ENCODE data around the gene TMEM25. TPM values are rescaled to one million over a fixed set of nuclear protein-coding genes. Genes with fewer than 3 reads are reported as not detected.
"Not testable (repeated sequence)": the region's sequence is repeated elsewhere in the genome, so short reads cannot be mapped to it uniquely, and the experiment has no call there.

Gene TMEM25
- total RNA-seq, 2 donors from 2014 or later: 15.6 to 16.5 TPM

GRCh38 chr11:118572981-118573550, 42.1 kb downstream of the TMEM25 start:
- TF ChIP-seq CTCF (IDR thresholded peaks at IDR 0.05): no peak
- Histone ChIP-seq H3K9me3 (no peaks in the 10 kb centered on the region), H3K27ac (peak overlapping the region; percentile 95 to 99), H3K27me3 (no peaks in the 10 kb centered on the region), H3K4me1 (peaks cover 0 to 49% of the 10 kb centered on the region in 2 donors), H3K4me3 (peak overlapping the region; percentile 82 to 97), H3K36me3 (no peaks in the 10 kb centered on the region)
- DNase-seq (ENCODE audit: low spot score): no peak

- Histone ChIP-seq H3K27ac (no peak overlapping the region), H3K36me3 (no peaks in the 10 kb centered on the region), H3K9me3 (no peaks in the 10 kb centered on the region), H3K27me3 (no peaks in the 10 kb centered on the region), H3K4me1 (peaks cover 0 to 55% of the 10 kb centered on the region in 2 donors), H3K4me3 (no peak overlapping the region)
- no peak for TF ChIP-seq CTCF (IDR thresholded peaks at IDR 0.05)
- DNase-seq (ENCODE audit: low spot score): no peak
Observed at GRCh38 chr11:118574636-118575035, 43.6 kb downstream of the TMEM25 start.

- DNase-seq (ENCODE audit: low spot score); H3K27me3 ChIP-seq; H3K4me3 ChIP-seq; H3K27ac ChIP-seq; H3K9me3 ChIP-seq: not testable (repeated sequence)
- Histone ChIP-seq H3K4me1 (peaks cover 0 to 58% of the 10 kb centered on the region in 2 donors), H3K36me3 (peaks cover 14% of the 10 kb centered on the region)
Observed at GRCh38 chr11:118577995-118578394, 47.0 kb downstream of the TMEM25 start.

GRCh38 chr11:118581057-118581456, 50.1 kb downstream of the TMEM25 start:
- H3K27me3 ChIP-seq: no peaks in the 10 kb centered on the region
- no peak for TF ChIP-seq CTCF (IDR thresholded peaks at IDR 0.05)
- H3K36me3 ChIP-seq: peaks cover 45% of the 10 kb centered on the region
- peaks cover 0 to 28% of the 10 kb centered on the region in 2 donors for H3K4me1 ChIP-seq
- no peaks in the 10 kb centered on the region for H3K9me3 ChIP-seq
- DNase-seq (ENCODE audit: low spot score): no peak
- no peak overlapping the region for H3K27ac ChIP-seq
- no peak overlapping the region for H3K4me3 ChIP-seq

Other genes starting within 250 kb of the TMEM25 start
- gene CD3E, start 226.5 kb upstream of the TMEM25 start, total RNA-seq: 1 to 10 TPM in 1 of 2 donors, not detected in 1; 1.8 TPM
- gene CD3D, start 188.5 kb upstream of the TMEM25 start, total RNA-seq: 1 to 10 TPM in 1 of 2 donors, not detected in 1; 1.5 TPM
- under 1 TPM in 1 of 2 donors, not detected in 1; 0.24 TPM for gene CD3G, start 186.8 kb upstream of the TMEM25 start, total RNA-seq
- gene UBE4A, start 171.6 kb upstream of the TMEM25 start, total RNA-seq: 10 to 100 TPM; 46.3 to 53.4 TPM
- 100 to 1,000 TPM in 1 of 2 donors, 10 to 100 TPM in 1; 82.3 to 122 TPM for gene ATP5MG, start 129.6 kb upstream of the TMEM25 start, total RNA-seq
- 10 to 100 TPM; 28.1 to 41.7 TPM for gene KMT2A, start 94.7 kb upstream of the TMEM25 start, total RNA-seq
- under 1 TPM in 1 of 2 donors, not detected in 1; 0.89 TPM for gene TTC36, start 3.7 kb upstream of the TMEM25 start, total RNA-seq
- 10 to 100 TPM; 19.3 to 26.1 TPM for gene IFT46, start 34.7 kb downstream of the TMEM25 start, total RNA-seq
- 100 to 1,000 TPM; 103 to 111 TPM for gene ARCN1, start 41.2 kb downstream of the TMEM25 start, total RNA-seq
- gene PHLDB1, start 76.4 kb downstream of the TMEM25 start, total RNA-seq: 100 to 1,000 TPM; 102 to 105 TPM
- not detected for gene TREH, start 148.5 kb downstream of the TMEM25 start, total RNA-seq

Data from right atrium auricular region (tissue), 2 donors.